NCI-H1417 treated with DMSO at 0.1 percent for 48 hours (cell line): Measurements from ENCODE around the gene EML6.
A peak's percentile ranks its signal among the peaks of the same experiment; 100 is the strongest.

Source experiments
- DNase-seq: peaks from one replicate; lab custom pipeline; 2025; lab: John Stamatoyannopoulos, UW

EML6 gene

GRCh38 chr2:54706622-54707021 is 16.8 kb upstream of the EML6 start:
- no peak for DNase-seq

- no peak for DNase-seq
Measured at GRCh38 chr2:54708584-54709335, 14.7 kb upstream of the EML6 start.

GRCh38 chr2:54709336-54709809 is 14.1 kb upstream of the EML6 start:
- no peak for DNase-seq

- DNase-seq: no peak
Measured at GRCh38 chr2:54710216-54710615, 13.2 kb upstream of the EML6 start.

GRCh38 chr2:54712516-54712915 is 10.9 kb upstream of the EML6 start:
- DNase-seq: no peak

GRCh38 chr2:54714996-54715395 is 8.5 kb upstream of the EML6 start:
- DNase-seq: no peak

GRCh38 chr2:54716375-54716774 is 7.1 kb upstream of the EML6 start:
- DNase-seq: no peak

GRCh38 chr2:54720563-54720962 is 2.9 kb upstream of the EML6 start:
- DNase-seq: no peak

- DNase-seq: no peak
Measured at GRCh38 chr2:54722641-54723040, 821 bp upstream of the EML6 start.

- DNase-seq: peak; percentile 24
Measured at GRCh38 chr2:54723996-54724559, 616 bp downstream of the EML6 start.

GRCh38 chr2:54724560-54725342 is 1.3 kb downstream of the EML6 start:
- DNase-seq: no peak

GRCh38 chr2:54725343-54726099 is 2.1 kb downstream of the EML6 start:
- no peak for DNase-seq

GRCh38 chr2:54726431-54726830 is 3.0 kb downstream of the EML6 start:
- no peak for DNase-seq

- DNase-seq: no peak
Measured at GRCh38 chr2:54726940-54727339, 3.5 kb downstream of the EML6 start.

- no peak for DNase-seq
Measured at GRCh38 chr2:54728669-54729120, 5.2 kb downstream of the EML6 start.

- no peak for DNase-seq
Measured at GRCh38 chr2:54735636-54736035, 12.2 kb downstream of the EML6 start.

GRCh38 chr2:54738281-54738680 is 14.8 kb downstream of the EML6 start:
- DNase-seq: no peak

- no peak for DNase-seq
Measured at GRCh38 chr2:54740333-54740732, 16.9 kb downstream of the EML6 start.

GRCh38 chr2:54741250-54741649 is 17.8 kb downstream of the EML6 start:
- no peak for DNase-seq

GRCh38 chr2:54750040-54750439 is 26.6 kb downstream of the EML6 start:
- no peak for DNase-seq

- DNase-seq: no peak
Measured at GRCh38 chr2:54752439-54752838, 29.0 kb downstream of the EML6 start.

GRCh38 chr2:54755641-54756326 is 32.3 kb downstream of the EML6 start:
- DNase-seq: no peak
